GM12878 (cell line): ENCODE results near the gene ZFR. TPM values are rescaled to one million over a fixed set of nuclear protein-coding genes. Genes with fewer than 3 reads are reported as not detected.

Experiments
- ATAC-seq: fragments of 200-7000 bp; cut with Tn5 transposase; 3 replicates; pipeline ENCODE4 v1.9.1; 2020; ENCODE audit warnings: mild to moderate bottlenecking, moderate library complexity
- BruUV-seq: library from RNA; stranded (reverse); fragments of 400-500 nt; replicated peaks from 2 replicates; lab custom pipeline; 2021; lab: Mats Ljungman, UMichigan
- CTCF ChIA-PET: fragments of 300-600 bp; sonication (Branson Sonifier 250); formaldehyde crosslinking; extraction: SDS; loops from one replicate; lab custom pipeline; 2021; ENCODE audit warnings: inconsistent platforms; lab: Yijun Ruan, JAX
- POLR2A ChIA-PET: fragments of 350-600 bp; formaldehyde crosslinking; extraction: SDS; loops from one replicate; lab custom pipeline; 2021; ENCODE audit warnings: inconsistent platforms; lab: Charles Lee
- RAD21 ChIA-PET: fragments of 300-600 bp; sonication (Branson Sonifier 250); formaldehyde crosslinking; loops from one replicate; lab custom pipeline; 2023; ENCODE audit warnings: antibody characterized with exemption; ENCODE audit not compliant: unreplicated experiment; lab: Charles Lee
- SMC1A ChIA-PET: fragments of 300-600 bp; sonication (Branson Sonifier 250); formaldehyde crosslinking; loops from one replicate; lab custom pipeline; 2023; ENCODE audit not compliant: unreplicated experiment, uncharacterized antibody; lab: Charles Lee
- DNase-seq: peaks from one replicate; pipeline ENCODE4 v3.0.0-alpha.2; 2011; ENCODE audit warnings: low read depth, low spot score
- FAIRE-seq: peaks from 3 replicates; lab custom pipeline; 2011; peaks lifted over from hg19 to GRCh38; lab: Jason Lieb, UNC
- H2AFZ ChIP-seq: 2 replicates; pipeline ENCODE4 v1.6.0; 2011; ENCODE audit warnings: low read depth, low read length, control low read depth; ENCODE audit not compliant: control insufficient read depth
- H3K27ac ChIP-seq: 2 replicates; pipeline ENCODE4 v1.5.1; 2011; ENCODE audit warnings: control low read depth; ENCODE audit not compliant: control insufficient read depth, insufficient read depth
- H3K27me3 ChIP-seq, 2 experiments: replicated peaks in 1 of 2; 2 replicates each; pipeline versions ENCODE4 v1.6.0 to v1.6.1; 2011; ENCODE audit warnings: low read length in 1 of 2; ENCODE audit not compliant: control insufficient read depth in 2 of 2, insufficient read depth in 2 of 2
- H3K36me3 ChIP-seq, 2 experiments: 2 replicates each; pipeline ENCODE4 v1.5.1; 2011; ENCODE audit warnings: low read length in 1 of 2; ENCODE audit not compliant: control insufficient read depth in 2 of 2, insufficient read depth in 2 of 2
- H3K4me1 ChIP-seq: 2 replicates; pipeline ENCODE4 v1.6.1; 2011; ENCODE audit warnings: mild to moderate bottlenecking, low read length, moderate library complexity, mixed read lengths; ENCODE audit not compliant: control insufficient read depth, insufficient read depth
- H3K4me2 ChIP-seq: 2 replicates; pipeline ENCODE4 v1.6.0; 2011; ENCODE audit warnings: control low read depth; ENCODE audit not compliant: control insufficient read depth, insufficient read depth
- H3K4me3 ChIP-seq: fragments of 200-600 bp; sonication (generic); 2 replicates; pipeline ENCODE4 v1.5.1; 2016
- H3K79me2 ChIP-seq: 2 replicates; pipeline ENCODE4 v1.6.0; 2011; ENCODE audit warnings: low read length; ENCODE audit not compliant: control insufficient read depth, insufficient read depth
- H3K9ac ChIP-seq: 2 replicates; pipeline ENCODE4 v1.8.0; 2011; ENCODE audit warnings: low read length, control low read depth, mixed read lengths; ENCODE audit not compliant: control insufficient read depth, insufficient read depth
- H3K9me3 ChIP-seq: replicated peaks from 3 replicates; pipeline ENCODE4 v1.5.1; 2011; ENCODE audit warnings: mild to moderate bottlenecking, low read length; ENCODE audit not compliant: control insufficient read depth, insufficient read depth
- H4K20me1 ChIP-seq: 2 replicates; pipeline ENCODE4 v1.6.0; 2011; ENCODE audit not compliant: control insufficient read depth, insufficient read depth
- BCL11A ChIP-seq: IDR thresholded peaks from 2 replicates; pipeline ENCODE4 v1.6.1; 2011; ENCODE audit warnings: low read depth, low read length
- CHD1 ChIP-seq: IDR thresholded peaks from 2 replicates; pipeline ENCODE4 v1.6.1; 2012; ENCODE audit warnings: low read depth, low read length, improper control_type of control experiment
- CHD4 ChIP-seq: fragments of 200-600 bp; sonication (generic); IDR thresholded peaks from 2 replicates; pipeline ENCODE4 v1.6.1; 2016; ENCODE audit warnings: mild to moderate bottlenecking
- E2F4 ChIP-seq: IDR thresholded peaks from 2 replicates; pipeline ENCODE4 v1.6.1; 2012; ENCODE audit warnings: low read depth, low read length, improper control_type of control experiment
- GABPA ChIP-seq: IDR thresholded peaks from 2 replicates; pipeline ENCODE4 v1.6.1; 2014; ENCODE audit warnings: antibody characterized with exemption, low read depth, mild to moderate bottlenecking, inconsistent platforms
- GATAD2B ChIP-seq: fragments of 450-650 bp; conservative IDR thresholded peaks from 2 replicates; pipeline ENCODE4 v1.6.1; 2017; ENCODE audit warnings: low read depth, mild to moderate bottlenecking, moderate library complexity
- HDGF ChIP-seq: fragments of 450-650 bp; IDR thresholded peaks from 2 replicates; pipeline ENCODE4 v1.6.1; 2016; ENCODE audit warnings: antibody characterized with exemption
- IRF4 ChIP-seq: IDR thresholded peaks from 2 replicates; pipeline ENCODE4 v1.6.1; 2011; ENCODE audit warnings: low read depth, low read length
- IRF5 ChIP-seq: fragments of 450-650 bp; IDR thresholded peaks from 2 replicates; pipeline ENCODE4 v1.6.1; 2017; ENCODE audit warnings: borderline replicate concordance
- JUND ChIP-seq: IDR thresholded peaks from 2 replicates; pipeline ENCODE4 v1.6.1; 2012; ENCODE audit warnings: low read depth, mild to moderate bottlenecking, low read length, improper control_type of control experiment, moderate library complexity
- NR2F1 ChIP-seq: fragments of 450-650 bp; conservative IDR thresholded peaks from 2 replicates; pipeline ENCODE4 v1.6.1; 2017; ENCODE audit warnings: mild to moderate bottlenecking
- PBX3 ChIP-seq: IDR thresholded peaks from 2 replicates; pipeline ENCODE4 v1.6.1; 2011; ENCODE audit warnings: mild to moderate bottlenecking, low read depth, low read length, moderate library complexity; ENCODE audit not compliant: insufficient replicate concordance
- RAD21 ChIP-seq: IDR thresholded peaks from 2 replicates; pipeline ENCODE4 v1.6.1; 2011; ENCODE audit warnings: mild to moderate bottlenecking, low read depth, low read length, moderate library complexity; ENCODE audit not compliant: insufficient read depth
- RCOR1 ChIP-seq: conservative IDR thresholded peaks from 2 replicates; pipeline ENCODE4 v1.6.1; 2012; ENCODE audit warnings: low read depth, low read length, improper control_type of control experiment
- SMC3 ChIP-seq: IDR thresholded peaks from 2 replicates; pipeline ENCODE4 v1.6.1; 2011; ENCODE audit warnings: low read length, improper control_type of control experiment, borderline replicate concordance
- STAT1 ChIP-seq: fragments of 450-650 bp; conservative IDR thresholded peaks from 2 replicates; pipeline ENCODE4 v1.6.1; 2014; ENCODE audit warnings: antibody characterized with exemption, mild to moderate bottlenecking
- TCF7 ChIP-seq: IDR thresholded peaks from 2 replicates; pipeline ENCODE4 v1.6.1; 2014; ENCODE audit warnings: antibody characterized with exemption, borderline replicate concordance
- USF1 ChIP-seq: IDR thresholded peaks from 2 replicates; pipeline ENCODE4 v1.6.1; 2011; ENCODE audit warnings: borderline replicate concordance, low read depth, mild to moderate bottlenecking, moderate library complexity, mixed read lengths, low read length; ENCODE audit not compliant: insufficient read depth; ENCODE audit errors: extremely low read length
- YY1 ChIP-seq: IDR thresholded peaks from 2 replicates; pipeline ENCODE4 v1.6.1; 2011; ENCODE audit warnings: low read depth, mild to moderate bottlenecking, low read length
- WGBS: methylation state at CpG from one replicate; pipeline ENCODE4 v1.1.6; 2016; ENCODE audit warnings: low lambda C conversion rate; ENCODE audit not compliant: insufficient replicate concordance, insufficient coverage; ENCODE audit errors: missing lambda C conversion rate; 5-methylcytosine and 5-hydroxymethylcytosine counted together
- in situ Hi-C: fragments of 300-500 bp; cut with MboI; formaldehyde crosslinking; loops from 9 replicates; pipeline ENCODE4 v1.14.3; 2018; ENCODE audit warnings: mixed read lengths
- intact Hi-C: fragments of 100-400 bp; cut with micrococcal nuclease; formaldehyde crosslinking; loops from one replicate; pipeline ENCODE4 v1.14.2; 2022; ENCODE audit not compliant: unreplicated experiment
- polyA plus RNA-seq, 11 experiments: library from polyadenylated mRNA; depleted of rRNA in 4 of 11; unstranded in 6 of 11; stranded (reverse) in 5 of 11; fragments of >200 nt; fragmentation: Nextera tagmentation in 4 of 11; fragmentation: Illumina TruSeq in 1 of 11; extraction: Ambion mirVana in 4 of 11; extraction: Trizol in 1 of 11; gene quantifications; 1 replicate in 1 of 11; 2 replicates in 10 of 11; pipeline versions ENCODE4 v1.2.1 to v1.2.3, GENCODE V29; 2011 to 2016; ENCODE audit warnings: inconsistent platforms in 2 of 11, missing spikeins in 2 of 11, low read depth in 1 of 11
- total RNA-seq, 4 experiments: library from RNA; depleted of rRNA in 3 of 4; stranded (reverse); fragments of >200 nt in 3 of 4; fragmentation: Illumina TruSeq in 1 of 4; extraction: Trizol in 1 of 4; gene quantifications; 2 replicates each; pipeline versions ENCODE4 v1.2.1 to v1.2.3, GENCODE V29; 2013 to 2021

The ZFR gene
- total and polyA plus RNA-seq, 10 of the 15 experiments (the other 5 are each of a cell fraction or from before 2014, with no cell fraction given): 33.7 to 90.6 (median 72.9) TPM

GRCh38 chr5:32319392-32319791, 125.1 kb downstream of the ZFR start:
- no peak for FAIRE-seq

More at GRCh38 chr5:32319392-32319791, 125.1 kb downstream of the ZFR start:
- WGBS: 88% methylated on average over 7 of the region's 7 CpGs
- peaks cover 9% of the 10 kb centered on the region; the same call in 2 of the 3 replicates for H3K9me3 ChIP-seq
- H3K9ac ChIP-seq: no peak overlapping the region
- no peak overlapping the region for H2AFZ ChIP-seq
- H3K79me2 ChIP-seq: no peaks in the 10 kb centered on the region
- intact Hi-C loops: no loop called here
- no peak overlapping the region for H3K4me2 ChIP-seq
- no peaks in the 10 kb centered on the region for H3K36me3 ChIP-seq
- ATAC-seq (no peak), DNase-seq (no peak)
- no peaks in the 10 kb centered on the region for H3K4me1 ChIP-seq
- no peaks in the 10 kb centered on the region for H3K27me3 ChIP-seq
- no peaks in the 10 kb centered on the region for H4K20me1 ChIP-seq
- ChIA-PET POLR2A (no interaction called here), CTCF (interaction anchor here (1.1 to 1.2 kb wide), 3 partner anchors 10 to 87 kb away, joined by 3 to 9 read pairs (median 3); no protein-coding TSS in a partner anchor), SMC1A (interaction anchor here (1.0 kb wide), 1 partner anchor 271 kb away, joined by 3 read pairs; no protein-coding TSS in a partner anchor), RAD21 (interaction anchor here (0.6 to 1.0 kb wide), 3 partner anchors 10 to 87 kb away, joined by 3 to 4 read pairs (median 4); no protein-coding TSS in a partner anchor)
- no TSS peak for BruUV-seq
- H3K4me3 ChIP-seq: no peak overlapping the region
- in situ Hi-C loops: no loop called here
- H3K27ac ChIP-seq: no peak overlapping the region
- no peak for TF ChIP-seq IRF4
- no peak for TF ChIP-seq USF1
- no peak for TF ChIP-seq PBX3
- no peak for TF ChIP-seq HDGF
- no peak for TF ChIP-seq GABPA
- no peak for TF ChIP-seq CHD1
- TF ChIP-seq JUND: no peak
- no peak for TF ChIP-seq IRF5
- no peak for TF ChIP-seq RAD21
- no peak for TF ChIP-seq STAT1
- TF ChIP-seq TCF7: no peak
- no peak for TF ChIP-seq RCOR1
- no peak for TF ChIP-seq BCL11A
- TF ChIP-seq YY1: no peak
- no peak for TF ChIP-seq GATAD2B
- TF ChIP-seq E2F4: no peak
- TF ChIP-seq CHD4: no peak
- TF ChIP-seq NR2F1: no peak
- TF ChIP-seq SMC3: no peak
